GM21723 (cell line): Measurements from ENCODE around the gene CHST9.
"Not testable (repeated sequence)": the region's sequence is repeated elsewhere in the genome, so short reads cannot be mapped to it uniquely, and the experiment has no call there.

ENCODE experiments used
- ATAC-seq: cut with Tn5 transposase; IDR thresholded peaks from one replicate; pipeline ENCODE4 v1.9.1; 2021; ENCODE audit warnings: mild to moderate bottlenecking, moderate library complexity; ENCODE audit not compliant: unreplicated experiment

The CHST9 gene

DNA sequence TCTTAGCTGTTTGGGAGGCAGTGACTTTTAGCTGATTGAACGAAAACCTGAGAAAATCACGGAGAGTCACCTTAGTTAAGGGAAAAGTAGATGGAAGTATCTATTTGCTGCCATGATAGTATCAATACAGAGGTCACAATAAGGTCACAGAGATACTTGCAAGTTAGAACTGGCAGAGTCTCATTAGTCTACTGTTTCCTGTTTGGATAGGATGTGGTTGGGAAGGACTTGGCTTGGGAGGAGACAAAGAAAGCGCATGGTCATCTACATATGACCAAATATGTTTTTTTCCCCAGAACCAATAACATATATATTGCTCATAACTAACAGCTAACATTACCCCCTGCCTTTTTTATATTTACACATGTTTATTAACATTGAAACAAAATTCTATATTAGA lies 241.2 kb downstream of the CHST9 start:
- ATAC-seq: no peak

DNA sequence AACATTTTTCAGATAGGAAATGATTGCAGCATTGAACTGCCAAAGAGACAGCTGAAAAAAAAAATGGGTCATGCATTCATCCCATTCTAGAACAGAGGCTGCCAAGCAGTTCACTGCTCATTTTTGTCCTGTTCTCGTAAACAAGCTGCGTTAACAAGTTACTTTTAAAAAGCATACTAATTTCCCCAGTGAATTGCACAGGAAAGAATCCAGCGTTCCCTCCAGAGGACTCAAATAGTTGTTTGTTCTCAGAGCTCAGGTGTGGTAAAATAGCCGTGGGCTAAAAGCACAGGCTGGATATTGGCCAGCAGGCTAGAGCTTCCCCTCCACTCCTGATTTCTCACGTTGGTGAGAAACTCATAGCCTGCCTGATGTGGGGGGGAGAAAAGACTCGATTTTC lies 243.5 kb downstream of the CHST9 start:
- ATAC-seq: no peak

DNA sequence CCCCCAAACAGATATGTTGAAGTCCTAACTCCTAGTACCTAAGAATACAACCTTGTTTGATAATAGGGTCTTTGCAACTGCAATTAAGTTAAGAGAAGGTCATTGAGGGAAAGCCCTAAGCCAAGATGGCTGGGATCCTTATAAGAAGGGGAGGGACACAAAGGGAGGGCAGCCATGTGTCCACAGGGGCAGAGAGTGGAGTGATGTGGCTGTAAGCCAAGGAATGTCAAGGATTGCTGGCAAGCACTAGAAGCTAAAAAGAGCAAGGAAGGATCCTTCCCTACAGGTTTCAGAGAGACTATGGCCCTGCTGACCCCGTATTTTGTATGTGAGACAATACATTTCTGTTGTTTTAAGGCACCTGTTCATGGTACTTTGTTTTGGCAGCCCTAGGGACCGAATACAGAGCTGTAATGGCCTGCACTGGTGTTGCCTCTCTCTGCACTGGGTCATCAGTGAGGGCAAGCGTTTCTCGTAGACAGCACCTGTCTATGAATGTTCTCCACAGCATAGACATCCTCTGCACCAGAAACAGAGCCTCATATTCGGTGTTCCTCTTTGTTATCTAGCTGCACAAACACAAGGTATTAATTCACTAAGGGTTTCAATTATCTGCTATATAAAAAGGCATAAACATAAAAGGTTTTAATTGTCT lies 244.2 kb downstream of the CHST9 start:
- ATAC-seq: no peak

DNA sequence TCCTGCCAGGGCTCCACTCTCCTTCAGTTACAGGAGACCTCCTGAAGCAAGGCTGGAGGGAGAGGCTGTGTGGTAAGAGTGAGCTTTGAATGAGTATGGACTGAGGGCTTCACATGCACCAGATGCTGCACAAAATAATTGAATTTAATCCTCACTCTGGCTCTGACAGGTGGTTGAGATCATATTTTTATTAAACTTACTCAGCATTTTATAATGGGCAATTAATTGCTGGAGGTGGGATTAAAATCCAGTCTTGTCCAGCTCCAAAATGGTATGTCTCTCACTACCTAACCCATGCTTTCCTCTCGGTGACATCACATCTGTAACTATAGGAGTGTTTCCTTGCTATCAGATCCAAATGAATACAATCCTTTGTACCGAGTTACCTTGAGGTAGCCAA lies 253.4 kb downstream of the CHST9 start:
- no peak for ATAC-seq

DNA sequence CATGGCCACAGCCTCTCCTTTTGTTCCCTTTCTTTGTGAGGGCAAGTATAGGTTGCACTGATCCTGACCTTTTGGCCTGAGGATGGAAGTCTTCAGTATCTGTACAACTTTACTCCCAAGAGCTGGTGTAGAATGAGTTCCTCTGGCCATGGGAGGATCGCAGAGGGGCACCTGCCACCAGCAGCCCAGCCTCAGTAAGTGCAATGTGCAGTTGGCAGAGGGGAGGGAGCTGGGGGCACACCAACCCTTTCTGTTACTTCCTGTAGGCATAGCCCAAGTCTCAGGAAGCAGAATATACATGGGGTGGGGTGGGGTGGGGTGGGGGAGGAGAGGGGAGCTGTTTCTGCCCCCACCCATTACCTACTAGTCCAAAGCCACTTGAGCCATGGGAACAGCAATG lies 254.5 kb downstream of the CHST9 start:
- no peak for ATAC-seq

DNA sequence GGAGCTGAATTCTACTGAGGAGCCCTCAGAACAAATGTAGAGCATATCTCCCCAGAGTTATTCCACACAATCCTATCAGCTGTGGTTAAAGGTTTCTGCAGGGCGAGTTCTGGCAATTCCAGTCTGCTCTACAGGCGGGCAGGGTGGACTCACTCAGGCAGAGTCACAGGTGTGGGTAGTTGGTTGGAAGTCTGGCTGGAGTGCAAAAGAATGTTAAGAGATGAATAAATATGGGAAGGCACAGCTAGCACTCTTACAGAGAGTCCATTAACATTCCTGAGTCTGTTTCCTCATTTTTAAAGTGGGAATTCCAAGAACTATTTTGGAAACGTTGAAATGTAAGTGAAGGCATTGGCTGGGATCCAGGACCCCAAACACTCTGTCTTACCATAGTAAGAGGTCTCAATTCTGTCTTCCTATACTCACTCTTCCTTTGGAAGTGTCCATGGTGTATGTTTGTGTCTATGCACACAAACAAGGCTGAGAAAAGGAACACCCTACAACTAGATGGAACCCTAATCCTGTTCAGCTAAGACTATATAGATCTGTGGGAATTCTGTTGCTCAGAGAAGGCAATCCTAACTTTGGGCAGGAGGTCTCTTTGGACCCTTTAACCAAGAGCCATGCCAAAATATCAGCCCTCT lies 256.3 kb downstream of the CHST9 start:
- no peak for ATAC-seq

DNA sequence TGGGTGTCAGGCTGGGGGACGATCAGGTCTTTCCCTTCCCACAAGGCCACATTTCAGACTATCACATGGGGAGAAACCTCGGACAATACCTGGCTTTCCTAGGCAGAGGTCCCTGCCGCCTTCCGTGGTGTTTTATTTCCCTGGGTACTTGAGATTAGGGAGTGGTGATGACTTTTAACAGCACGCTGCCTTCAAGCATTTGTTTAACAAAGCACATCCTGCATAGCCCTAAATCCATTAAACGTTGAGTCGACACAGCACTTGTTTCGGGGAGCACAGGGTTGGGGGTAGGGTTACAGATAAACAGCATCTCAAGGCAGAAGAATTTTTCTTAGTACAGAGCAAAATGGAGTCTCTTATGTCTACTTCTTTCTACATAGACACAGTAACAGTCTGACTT lies 257.3 kb downstream of the CHST9 start:
- ATAC-seq: not testable (repeated sequence)

DNA sequence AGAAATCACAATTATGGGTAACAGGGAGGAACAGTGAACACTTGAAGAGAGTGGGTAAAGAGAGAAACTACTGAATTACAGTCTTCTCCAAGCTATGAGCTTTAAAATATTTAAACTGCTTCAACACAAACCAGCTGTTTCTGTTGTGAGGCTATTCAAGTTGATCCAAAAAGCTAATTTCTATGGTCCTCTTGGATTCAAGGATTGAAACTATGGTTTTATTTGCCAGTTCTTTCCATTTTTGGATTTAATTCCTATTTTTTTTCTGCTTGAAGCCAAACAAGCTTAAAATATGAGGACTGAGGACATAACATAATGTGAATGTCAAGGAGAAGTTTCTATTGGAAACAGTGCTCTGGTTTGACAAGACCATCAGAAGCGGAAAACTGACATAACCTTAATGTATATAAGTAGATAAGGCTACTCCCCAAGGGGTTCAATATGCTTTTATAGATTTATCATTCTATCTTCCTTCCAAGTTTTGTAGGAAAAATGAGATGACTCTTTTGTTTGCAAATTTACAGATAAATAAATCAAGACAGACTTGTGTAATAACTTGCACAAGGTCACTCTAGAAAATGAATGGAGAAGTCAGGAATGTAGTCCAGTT lies 258.9 kb downstream of the CHST9 start:
- no peak for ATAC-seq

DNA sequence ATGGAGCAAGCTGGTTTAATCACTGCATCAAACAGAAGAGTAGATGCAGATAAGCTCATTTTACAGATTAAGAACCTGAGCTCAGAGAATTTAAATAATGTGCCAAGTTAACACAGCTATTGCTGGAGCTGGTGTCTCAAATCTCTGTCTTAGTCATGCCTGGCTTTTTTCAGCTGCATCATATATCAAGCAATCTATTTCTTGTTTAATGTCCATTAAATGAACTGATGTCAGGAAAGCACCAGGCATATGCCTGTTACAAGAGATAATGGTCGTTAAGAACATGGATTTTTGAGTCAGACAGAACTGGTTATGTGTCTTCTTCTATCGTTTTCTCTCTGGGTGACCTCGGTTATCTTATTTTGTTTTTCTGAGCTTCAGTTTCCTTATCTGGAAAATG lies 259.8 kb downstream of the CHST9 start:
- ATAC-seq: no peak

DNA sequence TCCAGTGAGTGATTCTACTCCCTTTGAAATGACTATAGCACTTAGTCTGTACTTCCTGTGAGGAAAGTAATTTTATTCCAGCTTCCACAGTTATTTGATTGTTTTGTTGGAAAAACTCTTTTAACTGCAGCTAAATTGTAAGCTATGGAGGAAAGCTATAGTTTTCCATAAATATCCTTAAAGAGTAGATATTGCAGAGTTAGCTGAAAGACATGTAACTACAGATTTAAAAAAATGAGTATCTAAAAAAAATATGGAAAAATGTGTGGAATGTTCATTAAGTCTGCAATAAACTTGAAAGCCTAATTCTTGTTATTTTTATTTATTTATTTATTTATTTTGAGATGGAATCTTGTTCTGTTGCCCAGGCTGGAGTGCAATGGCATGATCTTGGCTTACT lies 262.8 kb downstream of the CHST9 start:
- ATAC-seq: no peak

DNA sequence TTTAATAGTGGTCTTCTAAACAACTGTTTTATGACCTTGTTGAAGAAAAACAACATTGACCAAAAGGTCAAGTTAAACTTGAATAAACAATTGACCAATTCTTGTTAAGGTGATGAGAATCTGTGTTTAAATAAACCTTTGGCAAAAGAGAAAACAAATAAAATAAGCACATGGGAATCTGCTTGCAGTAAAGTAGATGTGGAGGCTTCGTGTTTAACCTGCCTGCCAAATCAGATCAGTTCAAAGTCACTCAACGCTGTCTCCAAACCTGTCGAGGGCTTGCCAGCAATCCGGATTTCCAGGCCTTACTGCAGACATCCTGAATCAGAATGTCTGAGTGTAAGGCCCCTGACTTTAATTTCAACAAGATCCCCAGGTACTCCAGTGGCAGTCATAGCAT lies 264.5 kb downstream of the CHST9 start:
- no peak for ATAC-seq

DNA sequence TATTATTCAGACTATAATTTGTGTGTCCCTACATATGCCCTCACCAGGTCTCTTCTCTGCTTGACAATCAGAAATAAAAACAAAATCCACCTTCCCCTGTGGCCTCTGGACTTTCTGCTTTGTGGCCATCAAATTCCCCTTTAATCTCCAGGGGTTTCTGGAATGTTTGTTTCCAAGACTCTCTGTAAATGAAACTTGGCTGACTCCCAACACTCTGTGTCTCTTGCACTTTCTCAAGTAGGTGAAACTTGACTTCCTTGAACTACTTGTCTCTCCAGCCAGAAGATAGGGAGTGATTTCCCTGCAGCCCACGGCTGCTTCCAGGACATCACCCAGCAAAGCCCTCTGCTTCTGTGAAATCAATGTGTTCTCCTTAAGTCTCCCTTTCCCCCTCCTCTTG lies 265.5 kb downstream of the CHST9 start:
- ATAC-seq: no peak

DNA sequence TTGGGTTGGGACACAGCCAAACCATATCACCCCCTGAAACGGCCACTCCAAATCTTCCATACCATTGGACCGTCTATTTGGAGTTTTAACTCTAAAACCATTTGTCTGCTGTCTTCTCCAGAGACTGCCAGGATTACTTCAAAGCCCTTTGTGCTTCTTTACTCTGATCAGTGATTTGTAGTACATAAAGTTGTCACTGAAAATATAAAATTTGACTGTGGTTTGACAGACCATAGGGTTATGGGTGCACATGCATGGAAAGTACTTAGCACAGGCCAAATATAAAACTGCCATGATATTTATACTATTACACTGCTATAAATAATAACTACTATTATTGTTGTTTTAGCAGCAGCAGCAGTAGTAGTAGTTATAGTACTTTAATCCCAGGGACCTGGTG lies 265.9 kb downstream of the CHST9 start:
- no peak for ATAC-seq

DNA sequence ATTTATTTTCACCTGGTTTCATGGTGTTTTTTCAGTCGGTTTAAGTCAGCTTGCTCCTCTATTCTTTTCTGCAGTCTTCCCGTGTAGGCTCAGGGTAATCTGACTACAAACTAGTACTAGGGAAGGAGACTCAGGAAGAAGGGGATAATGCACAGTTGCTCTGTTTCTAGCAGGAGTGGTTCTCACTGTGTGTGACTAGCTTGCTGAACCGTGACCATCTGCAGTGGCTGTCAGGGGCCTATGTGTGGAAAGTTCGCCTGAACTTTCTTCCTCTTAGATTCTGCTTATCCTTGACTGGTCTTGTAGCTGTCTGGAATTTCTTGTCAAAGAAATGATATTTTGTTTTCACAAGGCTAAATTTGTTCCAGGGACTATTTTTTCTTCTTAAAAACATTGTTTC lies 273.3 kb downstream of the CHST9 start:
- ATAC-seq: no peak

DNA sequence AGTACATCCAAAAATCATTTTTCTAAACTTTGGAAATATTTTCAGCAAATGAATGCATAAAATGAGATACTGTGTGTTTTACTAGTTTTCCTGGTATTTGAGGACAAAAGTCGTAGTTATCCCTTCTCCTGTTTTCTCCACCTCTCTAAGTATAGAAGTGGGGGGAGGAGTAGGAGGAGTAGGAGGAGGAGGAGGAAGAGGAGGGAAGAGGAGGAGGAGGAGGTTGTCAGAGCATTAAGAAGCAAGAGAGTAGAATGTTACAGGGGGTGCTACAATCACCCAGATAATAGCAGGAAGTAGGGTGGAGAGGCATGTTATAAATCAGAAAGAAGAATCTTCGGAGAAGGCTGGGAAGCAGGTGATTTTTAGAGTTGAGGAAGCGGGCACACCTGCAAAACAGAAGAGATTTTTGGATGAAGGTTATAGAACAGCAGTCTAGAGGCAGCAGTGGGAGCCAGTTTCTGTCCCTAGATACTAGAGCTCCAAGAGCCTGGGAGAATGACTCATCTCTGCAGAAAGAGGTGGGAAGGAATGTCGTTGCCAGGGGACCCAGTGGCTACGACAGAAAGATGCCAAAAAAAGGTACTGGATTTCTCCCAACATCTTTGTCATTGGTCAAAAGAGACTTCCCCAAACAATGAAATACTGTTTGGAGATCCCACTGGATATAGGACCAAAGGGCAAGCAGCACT lies 275.4 kb downstream of the CHST9 start:
- ATAC-seq: no peak

DNA sequence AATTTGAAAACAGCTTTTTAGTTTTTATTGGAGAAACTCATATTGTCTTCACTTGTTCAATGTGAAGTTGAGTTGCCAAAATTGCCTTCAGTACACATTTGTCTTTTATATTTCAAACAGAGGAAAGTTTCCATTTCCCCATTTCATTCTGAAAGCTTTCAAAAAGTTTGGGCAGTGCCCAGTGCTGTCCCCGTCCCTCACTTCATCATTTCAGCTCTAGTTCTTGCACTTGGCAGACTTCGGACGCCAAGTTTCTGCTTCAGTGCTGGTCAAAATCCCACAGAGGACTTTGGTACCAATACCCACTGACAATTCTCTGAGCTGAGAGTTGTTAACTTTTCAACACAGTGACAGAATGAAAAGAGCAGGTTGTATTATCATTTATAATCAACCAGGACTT lies 276.2 kb downstream of the CHST9 start:
- no peak for ATAC-seq

DNA sequence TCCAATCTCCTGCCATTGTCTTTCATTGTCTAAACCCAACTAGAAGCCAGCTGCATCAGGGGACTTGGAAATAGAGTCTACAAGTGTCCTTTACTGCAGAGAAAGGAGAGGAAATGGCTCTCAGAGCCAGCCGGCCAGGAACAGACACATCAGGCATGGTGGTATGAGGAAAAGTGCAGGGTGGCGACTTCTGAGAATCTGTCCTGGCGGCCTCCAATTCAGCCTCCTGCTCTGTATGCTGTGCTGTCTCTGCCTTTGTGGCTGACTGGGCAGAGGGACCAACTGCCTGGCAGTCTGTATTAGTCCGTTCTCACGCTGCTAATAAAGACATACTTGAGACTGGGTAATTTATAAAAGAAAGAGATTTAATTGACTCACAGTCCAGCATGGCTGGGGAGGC lies 282.8 kb downstream of the CHST9 start:
- no peak for ATAC-seq

DNA sequence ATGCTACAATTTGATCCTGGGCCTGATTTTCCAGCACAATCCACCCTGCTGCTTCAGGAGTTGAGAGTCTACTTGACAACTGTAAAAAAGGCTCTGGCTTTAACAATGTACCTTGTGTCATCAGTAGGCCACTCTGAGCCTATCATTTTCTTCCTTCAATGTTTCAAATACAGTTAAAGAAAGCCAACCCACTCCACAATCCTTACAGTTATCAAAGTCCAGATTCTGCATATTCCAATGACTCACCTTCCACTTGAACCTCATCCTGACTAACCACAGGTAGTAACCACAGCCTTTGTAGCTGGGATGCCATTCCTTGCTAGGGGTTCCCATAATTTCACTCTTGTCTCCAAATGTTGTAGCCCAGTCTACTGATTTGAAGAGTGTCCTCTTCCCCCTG lies 284.1 kb downstream of the CHST9 start:
- no peak for ATAC-seq

DNA sequence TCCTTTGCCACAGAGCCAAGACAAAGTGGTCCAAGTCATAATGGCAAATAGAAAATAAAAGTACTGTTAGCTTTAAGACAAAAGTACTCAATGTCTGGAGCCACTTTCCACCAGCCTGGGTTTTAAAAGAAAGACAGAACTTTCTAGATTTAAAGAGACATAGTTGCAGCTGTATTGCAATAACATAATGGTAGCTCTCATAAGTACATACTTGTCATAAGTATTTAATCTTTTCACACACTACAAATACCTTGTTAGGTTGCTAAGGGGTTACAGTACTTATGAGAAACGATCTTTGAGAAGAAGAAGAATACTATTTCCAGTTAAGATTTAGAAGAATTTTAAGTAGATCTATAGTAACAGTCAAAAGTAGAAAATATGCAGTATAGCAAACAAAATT lies 290.7 kb downstream of the CHST9 start:
- no peak for ATAC-seq

DNA sequence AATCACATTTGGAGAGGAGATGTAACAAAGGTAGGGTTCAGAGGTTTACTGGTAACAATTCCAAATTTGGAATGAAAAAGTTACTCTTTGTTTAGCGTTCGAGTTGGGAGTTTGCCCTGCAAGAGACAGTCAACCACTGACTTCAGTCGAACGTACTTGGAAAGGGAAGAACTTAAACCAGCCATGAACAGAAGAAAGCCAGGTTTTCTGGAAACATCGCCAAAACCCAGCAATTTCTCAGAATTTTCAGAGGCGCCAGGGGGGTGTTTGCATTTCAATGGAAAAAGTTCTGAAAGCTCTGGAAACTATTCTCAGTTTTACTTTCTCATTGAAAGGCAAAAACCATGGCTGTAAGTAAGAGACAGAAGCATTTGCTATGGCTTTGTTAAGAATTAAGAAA lies 291.1 kb downstream of the CHST9 start:
- ATAC-seq: no peak

DNA sequence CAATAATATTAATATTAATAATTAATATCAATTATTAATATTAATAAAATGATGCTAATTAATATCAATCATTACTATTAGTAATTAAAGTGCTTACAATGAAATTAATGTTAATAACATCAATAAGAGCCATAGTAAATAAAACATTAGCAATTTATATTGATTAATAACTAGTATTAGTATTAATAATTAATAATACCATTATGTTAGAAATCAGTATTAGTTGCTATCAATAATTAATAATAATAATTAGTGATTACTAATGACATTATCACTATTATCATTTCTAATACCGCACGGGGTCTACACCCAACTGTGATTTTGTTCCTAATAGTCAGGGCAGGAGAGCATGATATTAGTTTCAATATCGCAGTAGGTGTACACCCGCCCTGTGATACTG lies 296.8 kb downstream of the CHST9 start:
- no peak for ATAC-seq

DNA sequence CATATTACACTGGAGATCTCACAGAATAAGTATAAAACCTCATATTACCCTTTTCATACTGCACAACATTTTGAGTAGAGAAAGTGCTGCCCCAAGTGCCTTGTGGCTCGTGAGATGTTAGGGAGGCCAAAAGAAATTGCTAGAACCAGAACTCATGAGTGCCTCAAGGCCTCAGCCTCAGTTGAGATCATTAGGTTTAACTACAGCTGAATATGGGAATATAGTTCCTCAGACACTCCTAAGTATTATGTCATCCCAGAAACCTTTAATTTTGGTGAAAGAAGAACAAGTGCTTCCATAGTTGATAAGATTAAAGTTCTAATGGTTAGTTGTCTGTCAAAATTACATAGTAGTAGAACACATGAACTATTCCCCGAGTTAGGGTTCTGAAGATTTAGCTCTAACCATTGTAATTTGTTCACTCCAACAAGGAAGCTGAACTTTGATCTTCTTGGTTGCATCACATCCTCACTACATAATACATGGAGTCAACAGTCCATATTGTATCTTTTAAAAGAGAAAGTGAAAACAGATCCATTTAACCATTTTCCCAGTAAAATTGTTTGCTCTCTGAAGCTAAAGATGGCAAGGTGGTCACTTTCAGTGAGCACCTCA lies 310.0 kb downstream of the CHST9 start:
- ATAC-seq: no peak
